Keratinocyte (primary cell): Measurements from ENCODE around the gene VOPP1. TPM values are rescaled to one million over a fixed set of nuclear protein-coding genes. Genes with fewer than 3 reads are reported as not detected.

Experiments
- DNase-seq: peaks from one replicate; pipeline ENCODE4 v3.0.0-alpha.2; 2011; ENCODE audit warnings: low read depth, missing footprints, low spot score
- FAIRE-seq: peaks from 2 replicates; lab custom pipeline; 2011; peaks lifted over from hg19 to GRCh38; lab: Jason Lieb, UNC
- H2AFZ ChIP-seq: 2 replicates; pipeline ENCODE4 v1.6.0; 2012; ENCODE audit warnings: low read length, control low read depth, inconsistent platforms; ENCODE audit not compliant: control insufficient read depth
- H3K27ac ChIP-seq: 2 replicates; pipeline ENCODE4 v1.5.1; 2011; ENCODE audit warnings: low read length; ENCODE audit not compliant: control insufficient read depth, insufficient read depth
- H3K27me3 ChIP-seq: 3 replicates; pipeline ENCODE4 v1.6.0; 2011; ENCODE audit warnings: low read length; ENCODE audit not compliant: control insufficient read depth, insufficient read depth; ENCODE audit errors: extremely low read depth
- H3K36me3 ChIP-seq, 2 experiments: 2 replicates in 1 of 2; 3 replicates in 1 of 2; pipeline ENCODE4 v1.5.1; 2011; ENCODE audit warnings: low read length in 2 of 2, mild to moderate bottlenecking in 1 of 2; ENCODE audit not compliant: control insufficient read depth in 2 of 2, insufficient read depth in 2 of 2; ENCODE audit errors: extremely low read depth in 1 of 2
- H3K4me1 ChIP-seq: 3 replicates; pipeline ENCODE4 v1.5.1; 2011; ENCODE audit warnings: low read length; ENCODE audit not compliant: control insufficient read depth, insufficient read depth; ENCODE audit errors: extremely low read depth
- H3K4me2 ChIP-seq: 3 replicates; pipeline ENCODE4 v1.6.0; 2011; ENCODE audit warnings: low read depth, low read length; ENCODE audit not compliant: control insufficient read depth, insufficient read depth; ENCODE audit errors: extremely low read depth
- H3K4me3 ChIP-seq, 3 experiments: fragments of 200-600 bp in 1 of 3; sonication (generic) in 1 of 3; 2 replicates in 2 of 3; 3 replicates in 1 of 3; pipeline ENCODE4 v1.5.1; 2011 to 2016; ENCODE audit warnings: low read length in 3 of 3, mild to moderate bottlenecking in 3 of 3, control low read depth in 2 of 3, inconsistent platforms in 1 of 3, low read depth in 1 of 3, mixed read lengths in 1 of 3, mixed run types in 1 of 3, moderate library complexity in 1 of 3; ENCODE audit not compliant: control insufficient read depth in 2 of 3, insufficient read depth in 2 of 3; ENCODE audit errors: extremely low read depth in 1 of 3
- H3K79me2 ChIP-seq: 2 replicates; pipeline ENCODE4 v1.6.0; 2012; ENCODE audit warnings: low read length; ENCODE audit not compliant: control insufficient read depth, insufficient read depth
- H3K9ac ChIP-seq: 3 replicates; pipeline ENCODE4 v1.6.0; 2011; ENCODE audit warnings: low read length; ENCODE audit not compliant: control insufficient read depth, insufficient read depth; ENCODE audit errors: extremely low read depth
- H3K9me1 ChIP-seq: 3 replicates; pipeline ENCODE4 v1.6.0; 2011; ENCODE audit warnings: low read length; ENCODE audit not compliant: control insufficient read depth, insufficient read depth; ENCODE audit errors: extremely low read depth
- H3K9me3 ChIP-seq: 2 replicates; pipeline ENCODE4 v1.5.1; 2012; ENCODE audit warnings: low read depth, low read length; ENCODE audit not compliant: control insufficient read depth
- H4K20me1 ChIP-seq: 3 replicates; pipeline ENCODE4 v1.6.0; 2011; ENCODE audit warnings: low read length; ENCODE audit not compliant: control insufficient read depth, insufficient read depth; ENCODE audit errors: extremely low read depth
- CTCF ChIP-seq, 3 experiments: IDR thresholded peaks in 1 of 3; conservative IDR thresholded peaks in 1 of 3; optimal IDR thresholded peaks in 1 of 3; 2 replicates in 2 of 3; 3 replicates in 1 of 3; pipeline versions ENCODE3 to v1.5.1; 2011; ENCODE audit warnings: low read length in 3 of 3, mild to moderate bottlenecking in 3 of 3, moderate library complexity in 2 of 3, control low read depth in 1 of 3, inconsistent platforms in 1 of 3; ENCODE audit not compliant: insufficient read depth in 2 of 3; ENCODE audit errors: extremely low read depth in 1 of 3
- EZH2 ChIP-seq: IDR thresholded peaks from one replicate; pipeline ENCODE4 v1.6.1; 2012; ENCODE audit warnings: inconsistent platforms, mild to moderate bottlenecking, low read length, moderate library complexity
- dilution Hi-C: fragments of 300-500 bp; cut with MboI; formaldehyde crosslinking; loops from one replicate; pipeline ENCODE4 v1.7.0; 2020; ENCODE audit warnings: low sequenced_read_pairs; ENCODE audit not compliant: extremely low pct_ligation_motif_present
- polyA plus RNA-seq, 5 experiments: library from polyadenylated mRNA; depleted of rRNA in 3 of 5; stranded (reverse) in 3 of 5; stranded (forward) in 1 of 5; unstranded in 1 of 5; fragments of >200 nt; gene quantifications; 1 replicate in 1 of 5; 2 replicates in 3 of 5; 3 replicates in 1 of 5; pipeline versions ENCODE4 v1.2.1 to v1.2.3, GENCODE V29; 2011 to 2012; ENCODE audit warnings: missing spikeins in 2 of 5, low read depth in 1 of 5, low replicate concordance in 1 of 5

The VOPP1 gene
- polyA plus RNA-seq, 1 donor (not counting 4 experiments of a cell fraction or from before 2014, with no cell fraction given): 49.2 TPM

DNA sequence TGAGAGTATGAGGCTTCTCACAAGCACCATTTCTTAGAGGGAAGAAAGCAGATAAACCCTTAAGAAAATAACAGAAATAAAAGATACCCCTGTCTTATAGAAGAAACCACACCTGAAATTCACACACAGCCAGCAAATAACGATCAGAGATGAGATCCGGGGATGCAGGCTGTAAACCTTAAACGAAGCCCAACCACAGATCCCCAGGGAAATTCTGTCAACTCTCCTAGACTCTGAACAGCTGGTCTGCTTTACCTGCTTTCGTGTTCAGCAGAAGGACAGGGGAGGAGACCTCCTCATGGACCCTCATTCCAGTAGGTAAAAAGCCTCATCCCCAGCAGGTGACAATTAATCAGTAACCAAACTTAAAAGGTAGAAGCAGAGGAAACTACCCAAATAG lies 45.0 kb downstream of the VOPP1 start:
- Histone ChIP-seq H3K9me3 (no peaks in the 10 kb centered on the region), H3K79me2 (peaks cover 77% of the 10 kb centered on the region), H3K4me3 (no peak overlapping the region), H3K4me2 (no peak overlapping the region), H3K9me1 (no peaks in the 10 kb centered on the region), H3K9ac (no peak overlapping the region), H4K20me1 (peaks cover 8% of the 10 kb centered on the region), H3K27me3 (no peaks in the 10 kb centered on the region), H3K4me1 (peaks cover 16% of the 10 kb centered on the region), H3K36me3 (no peaks in the 10 kb centered on the region), H3K27ac (no peak overlapping the region), H2AFZ (no peak overlapping the region)
- dilution Hi-C loops: no loop called here
- no peak for FAIRE-seq
- no peak for TF ChIP-seq EZH2
- TF ChIP-seq CTCF (optimal IDR thresholded peaks at IDR 0.05 in 1 of 3, IDR thresholded peaks at IDR 0.05 in 1 of 3, conservative IDR thresholded peaks at IDR 0.05 in 1 of 3; ENCODE audit: extremely low read depth in 1 of 3, insufficient read depth in 2 of 3, low read length in 3 of 3): no peak
- DNase-seq: no peak

- H4K20me1 ChIP-seq: peaks cover 7% of the 10 kb centered on the region
- peaks cover 10% of the 10 kb centered on the region for H3K4me1 ChIP-seq
- no peaks in the 10 kb centered on the region for H3K9me3 ChIP-seq
- H3K36me3 ChIP-seq: no peaks in the 10 kb centered on the region
- dilution Hi-C loops: no loop called here
- TF ChIP-seq CTCF (optimal IDR thresholded peaks at IDR 0.05 in 1 of 3, IDR thresholded peaks at IDR 0.05 in 1 of 3, conservative IDR thresholded peaks at IDR 0.05 in 1 of 3; ENCODE audit: extremely low read depth in 1 of 3, insufficient read depth in 2 of 3, low read length in 3 of 3) (no peak), EZH2 (no peak)
- FAIRE-seq (no peak), DNase-seq (no peak)
- peaks cover 77% of the 10 kb centered on the region for H3K79me2 ChIP-seq
- H3K9me1 ChIP-seq: no peaks in the 10 kb centered on the region
- H3K27ac ChIP-seq: no peak overlapping the region
- H3K4me2 ChIP-seq: no peak overlapping the region
- no peak overlapping the region for H3K4me3 ChIP-seq
- H2AFZ ChIP-seq: no peak overlapping the region
- H3K9ac ChIP-seq: no peak overlapping the region
- H3K27me3 ChIP-seq: no peaks in the 10 kb centered on the region
These were observed 45.5 kb downstream of the VOPP1 start for GRCh38 chr7:55526770-55527169.
